GM23248 (cell line): ENCODE results near the gene CALY. TPM values are rescaled to one million over a fixed set of nuclear protein-coding genes. Genes with fewer than 3 reads are reported as not detected.

Experiments used
- DNase-seq: peaks from one replicate; pipeline ENCODE4 v3.0.0-alpha.2; 2015
- H2AFZ ChIP-seq: fragments of 200-600 bp; sonication (generic); 2 replicates; pipeline ENCODE4 v1.6.1; 2016; ENCODE audit warnings: antibody characterized with exemption
- H3F3A ChIP-seq: fragments of 200-600 bp; sonication (generic); 2 replicates; pipeline ENCODE4 v1.6.1; 2016; ENCODE audit warnings: mild to moderate bottlenecking, antibody characterized with exemption, mixed run types; ENCODE audit not compliant: insufficient read depth
- H3K27ac ChIP-seq: fragments of 200-600 bp; sonication (generic); 2 replicates; pipeline ENCODE4 v1.5.1; 2016; ENCODE audit warnings: mild to moderate bottlenecking
- H3K27me3 ChIP-seq: fragments of 200-600 bp; sonication (generic); replicated peaks from 2 replicates; pipeline ENCODE4 v1.6.1; 2016; ENCODE audit warnings: mild to moderate bottlenecking; ENCODE audit not compliant: insufficient read depth
- H3K36me3 ChIP-seq: fragments of 200-600 bp; sonication (generic); 2 replicates; pipeline ENCODE4 v1.6.1; 2016; ENCODE audit warnings: low read depth, mild to moderate bottlenecking
- H3K4me1 ChIP-seq: fragments of 200-600 bp; sonication (generic); 2 replicates; pipeline ENCODE4 v1.6.1; 2016; ENCODE audit warnings: mild to moderate bottlenecking; ENCODE audit not compliant: insufficient read depth
- H3K4me2 ChIP-seq: fragments of 200-600 bp; sonication (generic); one replicate; pipeline ENCODE4 v1.6.1; 2016; ENCODE audit warnings: mild to moderate bottlenecking; ENCODE audit not compliant: unreplicated experiment
- H3K4me3 ChIP-seq: fragments of 200-600 bp; sonication (generic); 2 replicates; pipeline ENCODE4 v1.5.1; 2016; ENCODE audit warnings: mild to moderate bottlenecking
- H3K79me2 ChIP-seq: fragments of 200-600 bp; sonication (generic); 2 replicates; pipeline ENCODE4 v1.6.1; 2016; ENCODE audit warnings: mild to moderate bottlenecking; ENCODE audit not compliant: insufficient read depth
- H3K9ac ChIP-seq: fragments of 200-600 bp; sonication (generic); 2 replicates; pipeline ENCODE4 v1.6.1; 2016; ENCODE audit warnings: mild to moderate bottlenecking
- H3K9me2 ChIP-seq: fragments of 200-600 bp; sonication (generic); 2 replicates; pipeline ENCODE4 v1.6.1; 2016; ENCODE audit warnings: mixed run types, mild to moderate bottlenecking, moderate library complexity; ENCODE audit not compliant: insufficient read depth
- H3K9me3 ChIP-seq: fragments of 200-600 bp; sonication (generic); one replicate; pipeline ENCODE4 v1.6.1; 2017; ENCODE audit warnings: low read depth
- H4K20me1 ChIP-seq: fragments of 200-600 bp; sonication (generic); 2 replicates; pipeline ENCODE4 v1.6.0; 2016; ENCODE audit not compliant: insufficient read depth
- EZH2 ChIP-seq: fragments of 200-600 bp; sonication (generic); IDR thresholded peaks from 2 replicates; pipeline ENCODE4 v1.6.1; 2018; ENCODE audit warnings: antibody characterized with exemption, mild to moderate bottlenecking; ENCODE audit not compliant: insufficient read depth, poor library complexity, severe bottlenecking
- EZH2phosphoT487 ChIP-seq: fragments of 200-600 bp; sonication (generic); IDR thresholded peaks from 2 replicates; pipeline ENCODE4 v1.6.1; 2018; ENCODE audit warnings: antibody characterized with exemption, moderate library complexity, mild to moderate bottlenecking, low read depth; ENCODE audit not compliant: insufficient read depth
- WGBS, 2 experiments: methylation state at CpG; one replicate each; pipeline ENCODE4 v1.1.6; 2015 to 2017; ENCODE audit warnings: low lambda C conversion rate in 2 of 2, low coverage in 1 of 2; ENCODE audit errors: missing lambda C conversion rate in 2 of 2; 5-methylcytosine and 5-hydroxymethylcytosine counted together
- in situ Hi-C: fragments of 300-500 bp; cut with MboI; formaldehyde crosslinking; loops from 2 replicates; pipeline ENCODE4 v1.15.0; 2020
- polyA plus RNA-seq: library from polyadenylated mRNA; unstranded; fragments of >200 nt; fragmentation: Nextera tagmentation; extraction: Ambion mirVana; gene quantifications from 2 replicates; pipeline ENCODE4 v1.2.1, GENCODE V29; 2016
- total RNA-seq: library from RNA; depleted of rRNA; stranded (reverse); fragments of >200 nt; shearing (Covaris generic); gene quantifications from 2 replicates; pipeline ENCODE4 v1.2.3, GENCODE V29; 2014

The CALY gene
- total and polyA plus RNA-seq, 2 experiments from 2014 or later: 0.86 TPM; not detected in 1

- Histone ChIP-seq H2AFZ (peak overlapping the region; percentile 87), H3K9me3 (no peaks in the 10 kb centered on the region), H3K4me2 (peak overlapping the region; percentile 99), H4K20me1 (no peaks in the 10 kb centered on the region), H3K4me3 (peak overlapping the region; percentile 76), H3K79me2 (no peaks in the 10 kb centered on the region), H3K9me2 (no peaks in the 10 kb centered on the region), H3K36me3 (no peaks in the 10 kb centered on the region), H3K27ac (no peak overlapping the region), H3K4me1 (peaks cover 5% of the 10 kb centered on the region; the same call in 1 of the 2 replicates), H3F3A (peaks cover 3% of the 10 kb centered on the region; the same call in 1 of the 2 replicates), H3K9ac (0 out of 2 replicates have a peak overlapping the region, but pooled peaks have one; percentile 52), H3K27me3 (peaks cover 55% of the 10 kb centered on the region)
- WGBS, 2 experiments: 8% methylated on average over 36 to 37 of the region's 37 CpGs
- TF ChIP-seq EZH2phosphoT487: no peak
- TF ChIP-seq EZH2: no peak
- in situ Hi-C loops: no loop called here
- DNase-seq: peak; percentile 92
These were observed 7.0 kb downstream of the CALY start for GRCh38 chr10:133329491-133330202.

- H3K27me3 ChIP-seq: peaks cover 53% of the 10 kb centered on the region
- H3K9me2 ChIP-seq: no peaks in the 10 kb centered on the region
- no peaks in the 10 kb centered on the region for H4K20me1 ChIP-seq
- H3K4me1 ChIP-seq: peaks cover 5% of the 10 kb centered on the region; the same call in 1 of the 2 replicates
- TF ChIP-seq EZH2 (no peak), EZH2phosphoT487 (no peak)
- in situ Hi-C loops: no loop called here
- DNase-seq: no peak
- H3K36me3 ChIP-seq: no peaks in the 10 kb centered on the region
- 63 to 69% methylated on average over 15 of the region's 15 CpGs for WGBS, 2 experiments
- H3K79me2 ChIP-seq: no peaks in the 10 kb centered on the region
- peaks cover 3% of the 10 kb centered on the region; the same call in 1 of the 2 replicates for H3F3A ChIP-seq
- H3K27ac ChIP-seq: no peak overlapping the region
- H3K9me3 ChIP-seq: no peaks in the 10 kb centered on the region
- no peak overlapping the region for H2AFZ ChIP-seq
- H3K9ac ChIP-seq: no peak overlapping the region
- H3K4me2 ChIP-seq: no peak overlapping the region
- no peak overlapping the region for H3K4me3 ChIP-seq
These were observed 8.0 kb downstream of the CALY start for GRCh38 chr10:133328358-133329343.

- no peak overlapping the region for H3K27ac ChIP-seq
- no peaks in the 10 kb centered on the region for H4K20me1 ChIP-seq
- in situ Hi-C loops: no loop called here
- no peaks in the 10 kb centered on the region for H3K36me3 ChIP-seq
- H2AFZ ChIP-seq: no peak overlapping the region
- no peaks in the 10 kb centered on the region for H3K9me3 ChIP-seq
- H3K79me2 ChIP-seq: no peaks in the 10 kb centered on the region
- H3K4me2 ChIP-seq: no peak overlapping the region
- H3K9me2 ChIP-seq: no peaks in the 10 kb centered on the region
- TF ChIP-seq EZH2phosphoT487 (no peak), EZH2 (no peak)
- 40 to 47% methylated on average over 10 to 12 of the region's 12 CpGs for WGBS, 2 experiments
- peaks cover 51% of the 10 kb centered on the region for H3K27me3 ChIP-seq
- peaks cover 3% of the 10 kb centered on the region; the same call in 1 of the 2 replicates for H3F3A ChIP-seq
- H3K9ac ChIP-seq: no peak overlapping the region
- H3K4me3 ChIP-seq: no peak overlapping the region
- peaks cover 5% of the 10 kb centered on the region; the same call in 1 of the 2 replicates for H3K4me1 ChIP-seq
- DNase-seq: no peak
These were observed 8.9 kb downstream of the CALY start for GRCh38 chr10:133327651-133328357.
